ENCODE measurements around the gene GPATCH8.

GPATCH8 gene

GRCh38 chr17:44354582-44355561 is 148.3 kb downstream of the GPATCH8 start:
- DNase-seq (ENCODE audit: low read depth): peak; percentile 21

- no peak for DNase-seq (ENCODE audit: low read depth)
Measured at GRCh38 chr17:44353672-44354331, 149.4 kb downstream of the GPATCH8 start.

DNA sequence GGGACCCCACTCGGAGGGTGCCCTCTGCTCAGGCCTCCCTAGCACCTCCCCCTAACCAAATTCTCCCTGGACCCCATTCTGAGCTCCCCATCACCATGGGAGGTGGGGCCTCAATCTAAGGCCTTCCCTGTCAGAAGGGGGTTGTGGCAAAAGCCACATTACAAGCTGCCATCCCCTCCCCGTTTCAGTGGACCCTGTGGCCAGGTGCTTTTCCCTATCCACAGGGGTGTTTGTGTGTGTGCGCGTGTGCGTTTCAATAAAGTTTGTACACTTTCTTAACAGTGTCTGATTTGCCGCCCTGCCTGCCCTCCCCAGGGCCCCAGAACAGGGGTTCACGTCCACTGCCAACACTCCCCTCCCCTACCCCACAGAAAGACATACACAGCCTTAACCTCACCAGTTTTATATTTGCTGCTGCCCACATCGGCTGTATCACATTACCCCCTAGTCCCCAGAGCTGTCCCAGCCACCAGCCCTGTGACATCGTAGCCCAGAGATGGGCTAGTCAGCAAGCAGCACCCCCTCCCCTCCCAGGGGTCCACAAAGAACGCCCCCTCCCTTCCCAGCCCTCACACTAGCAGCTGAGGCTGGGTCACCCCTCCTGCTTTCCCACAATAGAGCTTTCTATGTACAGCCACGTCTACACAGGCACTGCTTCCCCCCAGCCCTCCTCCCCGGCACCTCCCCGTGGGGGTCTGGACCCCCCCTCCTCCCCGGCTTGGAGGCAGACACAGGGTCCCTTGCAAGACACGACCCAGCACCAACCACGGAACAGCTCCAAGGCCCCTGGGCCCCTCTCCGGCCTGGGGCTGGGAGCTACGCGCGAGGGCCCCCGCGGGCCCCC is 150.2 kb downstream of the GPATCH8 start:
- DNase-seq (ENCODE audit: low read depth): no peak

DNA sequence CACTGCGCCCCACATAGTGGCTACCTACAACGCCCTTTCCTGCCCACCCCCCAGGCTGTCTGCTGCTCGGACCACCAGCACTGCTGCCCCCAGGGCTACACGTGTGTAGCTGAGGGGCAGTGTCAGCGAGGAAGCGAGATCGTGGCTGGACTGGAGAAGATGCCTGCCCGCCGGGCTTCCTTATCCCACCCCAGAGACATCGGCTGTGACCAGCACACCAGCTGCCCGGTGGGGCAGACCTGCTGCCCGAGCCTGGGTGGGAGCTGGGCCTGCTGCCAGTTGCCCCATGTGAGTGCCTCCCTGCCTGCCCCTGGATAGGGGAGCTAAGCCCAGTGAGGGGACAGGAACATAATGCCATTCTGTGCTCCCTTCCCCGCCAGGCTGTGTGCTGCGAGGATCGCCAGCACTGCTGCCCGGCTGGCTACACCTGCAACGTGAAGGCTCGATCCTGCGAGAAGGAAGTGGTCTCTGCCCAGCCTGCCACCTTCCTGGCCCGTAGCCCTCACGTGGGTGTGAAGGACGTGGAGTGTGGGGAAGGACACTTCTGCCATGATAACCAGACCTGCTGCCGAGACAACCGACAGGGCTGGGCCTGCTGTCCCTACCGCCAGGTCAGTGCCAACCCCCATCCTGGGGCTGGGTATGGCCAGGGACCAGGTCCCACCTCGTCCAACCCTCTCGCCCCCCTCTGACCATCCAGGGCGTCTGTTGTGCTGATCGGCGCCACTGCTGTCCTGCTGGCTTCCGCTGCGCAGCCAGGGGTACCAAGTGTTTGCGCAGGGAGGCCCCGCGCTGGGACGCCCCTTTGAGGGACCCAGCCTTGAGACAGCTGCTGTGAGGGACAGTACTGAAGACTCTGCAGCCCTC is 151.0 kb downstream of the GPATCH8 start:
- DNase-seq (ENCODE audit: low read depth): no peak

- no peak for DNase-seq (ENCODE audit: low read depth)
Measured at GRCh38 chr17:44351464-44351863, 151.7 kb downstream of the GPATCH8 start.

- no peak for DNase-seq (ENCODE audit: low read depth)
Measured at GRCh38 chr17:44350733-44351226, 152.4 kb downstream of the GPATCH8 start.

GRCh38 chr17:44349553-44350070 is 153.6 kb downstream of the GPATCH8 start:
- DNase-seq (ENCODE audit: low read depth): no peak

GRCh38 chr17:44348988-44349364 is 154.2 kb downstream of the GPATCH8 start:
- no peak for DNase-seq (ENCODE audit: low read depth)

GRCh38 chr17:44348234-44348987 is 154.8 kb downstream of the GPATCH8 start:
- DNase-seq (ENCODE audit: low read depth): no peak
